HEK293 (cell line): ENCODE measurements around the gene TMCC2.

Experiments
- CTCF ChIA-PET: fragments of 350-600 bp; formaldehyde crosslinking; extraction: SDS; loops from one replicate; lab custom pipeline; 2021; ENCODE audit warnings: antibody characterized with exemption; lab: Yijun Ruan, JAX
- POLR2A ChIA-PET: fragments of 300-600 bp; formaldehyde crosslinking; extraction: SDS; loops from one replicate; lab custom pipeline; 2020; ENCODE audit warnings: antibody characterized with exemption, inconsistent platforms; lab: Yijun Ruan, JAX
- H3K27ac ChIP-seq: fragments of 200-500 bp; sonication (Bioruptor generic); 2 replicates; pipeline ENCODE4 v1.5.1; 2014; ENCODE audit warnings: low read depth, low read length, control low read depth, inconsistent platforms; ENCODE audit errors: extremely low read depth
- H3K36me3 ChIP-seq, 2 experiments: fragments of 200-500 bp in 1 of 2; sonication (Bioruptor generic) in 1 of 2; 1 replicate in 1 of 2; 2 replicates in 1 of 2; pipeline ENCODE4 v1.5.1; 2014 to 2017; ENCODE audit warnings: inconsistent platforms in 2 of 2, low read length in 2 of 2; ENCODE audit not compliant: control insufficient read depth in 2 of 2, insufficient read depth in 1 of 2
- H3K4me1 ChIP-seq: fragments of 200-500 bp; sonication (Bioruptor generic); 2 replicates; pipeline ENCODE4 v1.5.1; 2014; ENCODE audit warnings: mild to moderate bottlenecking, low read length, inconsistent platforms; ENCODE audit not compliant: control insufficient read depth, insufficient read depth
- H3K4me3 ChIP-seq: 2 replicates; pipeline ENCODE4 v1.5.1; 2011; ENCODE audit warnings: low read depth, mild to moderate bottlenecking, control low read depth, low read length, moderate library complexity
- H3K9me3 ChIP-seq: fragments of 200-500 bp; sonication (Bioruptor generic); 2 replicates; pipeline ENCODE4 v1.5.1; 2014; ENCODE audit warnings: low read depth, low read length, inconsistent platforms; ENCODE audit not compliant: control insufficient read depth, insufficient read depth
- ZBTB17 ChIP-seq: fragments of 450-650 bp; formaldehyde crosslinking; IDR thresholded peaks from 2 replicates; pipeline ENCODE4 v1.5.1; 2016; ENCODE audit warnings: missing biosample characterization, missing genetic modification characterization
- ZBTB8A ChIP-seq: fragments of 450-650 bp; formaldehyde crosslinking; IDR thresholded peaks from 2 replicates; pipeline ENCODE4 v1.5.1; 2016; ENCODE audit warnings: missing biosample characterization, missing genetic modification characterization
- ZEB2 ChIP-seq: fragments of 450-650 bp; formaldehyde crosslinking; IDR thresholded peaks from 2 replicates; pipeline ENCODE4 v1.5.1; 2016; ENCODE audit warnings: missing biosample characterization, missing genetic modification characterization
- ZFHX2 ChIP-seq: fragments of 450-650 bp; formaldehyde crosslinking; conservative IDR thresholded peaks from 2 replicates; pipeline ENCODE4 v1.5.1; 2016; ENCODE audit warnings: missing biosample characterization, missing genetic modification characterization
- ZNF2 ChIP-seq: fragments of 450-650 bp; formaldehyde crosslinking; IDR thresholded peaks from 2 replicates; pipeline ENCODE4 v1.5.1; 2016; ENCODE audit warnings: missing biosample characterization, missing genetic modification characterization
- ZNF266 ChIP-seq: fragments of 450-650 bp; formaldehyde crosslinking; IDR thresholded peaks from 2 replicates; pipeline ENCODE4 v1.5.1; 2016; ENCODE audit warnings: missing biosample characterization, missing genetic modification characterization, low read depth
- ZNF311 ChIP-seq: fragments of 450-650 bp; formaldehyde crosslinking; IDR thresholded peaks from 2 replicates; pipeline ENCODE4 v1.5.1; 2017; ENCODE audit warnings: missing biosample characterization, missing genetic modification characterization, borderline replicate concordance
- ZNF391 ChIP-seq: fragments of 450-650 bp; formaldehyde crosslinking; IDR thresholded peaks from 2 replicates; pipeline ENCODE4 v1.5.1; 2016; ENCODE audit warnings: low read depth, missing biosample characterization, missing genetic modification characterization, borderline replicate concordance
- ZNF48 ChIP-seq: fragments of 450-650 bp; formaldehyde crosslinking; IDR thresholded peaks from 2 replicates; pipeline ENCODE4 v1.5.1; 2016; ENCODE audit warnings: missing biosample characterization, missing genetic modification characterization
- ZNF571 ChIP-seq: fragments of 450-650 bp; formaldehyde crosslinking; IDR thresholded peaks from 2 replicates; pipeline ENCODE4 v1.5.0; 2017; ENCODE audit warnings: missing biosample characterization, missing genetic modification characterization
- ZNF777 ChIP-seq: fragments of 450-650 bp; formaldehyde crosslinking; IDR thresholded peaks from 2 replicates; pipeline ENCODE4 v1.5.1; 2017; ENCODE audit warnings: missing biosample characterization, missing genetic modification characterization, borderline replicate concordance
- ZSCAN23 ChIP-seq: fragments of 450-650 bp; formaldehyde crosslinking; IDR thresholded peaks from 2 replicates; pipeline ENCODE4 v1.5.1; 2016; ENCODE audit warnings: missing biosample characterization, missing genetic modification characterization
- TF ChIP-seq, protein P1 (sequence below): fragments of 450-650 bp; formaldehyde crosslinking; IDR thresholded peaks from 2 replicates; pipeline ENCODE4 v1.5.1; 2016; ENCODE audit warnings: missing biosample characterization, missing genetic modification characterization
- TF ChIP-seq, protein P2 (sequence below): fragments of 450-650 bp; formaldehyde crosslinking; IDR thresholded peaks from 2 replicates; pipeline ENCODE4 v1.5.1; 2016; ENCODE audit warnings: missing biosample characterization, missing genetic modification characterization
- TF ChIP-seq, protein P3 (sequence below): fragments of 450-650 bp; formaldehyde crosslinking; IDR thresholded peaks from 2 replicates; pipeline ENCODE4 v1.5.1; 2016; ENCODE audit warnings: missing biosample characterization, missing genetic modification characterization, borderline replicate concordance

The TMCC2 gene

DNA sequence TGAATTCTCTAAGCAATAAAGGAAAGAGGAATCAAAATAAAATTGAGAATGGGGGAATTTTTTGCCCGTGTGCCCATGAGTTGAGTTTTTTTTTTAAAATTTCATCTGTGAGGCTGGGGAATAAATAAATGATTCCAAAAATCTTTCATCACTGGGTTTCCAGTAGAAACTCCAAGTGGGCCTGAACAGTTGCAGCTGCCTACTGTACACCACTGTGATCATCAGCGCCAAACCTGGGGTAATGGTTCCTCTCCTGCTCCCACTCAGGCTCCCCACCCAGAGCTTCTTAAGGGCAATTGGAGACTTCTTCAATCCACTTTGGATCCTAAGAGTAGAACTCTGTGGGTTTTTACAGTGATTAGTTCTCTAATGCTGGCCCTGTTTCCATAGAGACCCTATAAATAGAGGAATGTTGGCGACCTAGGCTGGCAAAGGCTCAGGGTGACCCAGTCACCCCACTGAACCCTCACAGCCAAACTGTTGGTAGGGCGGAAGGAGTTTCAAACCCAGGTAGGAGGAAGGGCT lies 9.3 kb downstream of the TMCC2 start:
- TF ChIP-seq ZBTB8A (tag by site-specific recombination): no peak
- no peak for TF ChIP-seq ZNF266 (tag by site-specific recombination)
- TF ChIP-seq ZNF311: no peak
- TF ChIP-seq ZSCAN23 (tag by site-specific recombination): no peak
- no peak for TF ChIP-seq ZNF571 (tag by site-specific recombination)
- no peak for TF ChIP-seq ZNF391
- no peak for TF ChIP-seq ZNF2 (tag by site-specific recombination)
- CTCF ChIA-PET: interaction anchor here (0.8 to 1.5 kb wide), 3 partner anchors 8 to 19 kb away, joined by 3 to 5 read pairs (median 3); no protein-coding TSS in a partner anchor
- no peak overlapping the region for H3K4me3 ChIP-seq
- POLR2A ChIA-PET: interaction anchor here (1.9 kb wide), 1 partner anchor 10 kb away, joined by 5 read pairs; the partner anchor contains the start of gene TMCC2
- peaks cover 0 to 4% of the 10 kb centered on the region in 2 experiments; a peak in 1 of 3 replicates for H3K36me3 ChIP-seq
- no peaks in the 10 kb centered on the region for H3K4me1 ChIP-seq
- no peak overlapping the region for H3K27ac ChIP-seq
- H3K9me3 ChIP-seq: no peaks in the 10 kb centered on the region

DNA sequence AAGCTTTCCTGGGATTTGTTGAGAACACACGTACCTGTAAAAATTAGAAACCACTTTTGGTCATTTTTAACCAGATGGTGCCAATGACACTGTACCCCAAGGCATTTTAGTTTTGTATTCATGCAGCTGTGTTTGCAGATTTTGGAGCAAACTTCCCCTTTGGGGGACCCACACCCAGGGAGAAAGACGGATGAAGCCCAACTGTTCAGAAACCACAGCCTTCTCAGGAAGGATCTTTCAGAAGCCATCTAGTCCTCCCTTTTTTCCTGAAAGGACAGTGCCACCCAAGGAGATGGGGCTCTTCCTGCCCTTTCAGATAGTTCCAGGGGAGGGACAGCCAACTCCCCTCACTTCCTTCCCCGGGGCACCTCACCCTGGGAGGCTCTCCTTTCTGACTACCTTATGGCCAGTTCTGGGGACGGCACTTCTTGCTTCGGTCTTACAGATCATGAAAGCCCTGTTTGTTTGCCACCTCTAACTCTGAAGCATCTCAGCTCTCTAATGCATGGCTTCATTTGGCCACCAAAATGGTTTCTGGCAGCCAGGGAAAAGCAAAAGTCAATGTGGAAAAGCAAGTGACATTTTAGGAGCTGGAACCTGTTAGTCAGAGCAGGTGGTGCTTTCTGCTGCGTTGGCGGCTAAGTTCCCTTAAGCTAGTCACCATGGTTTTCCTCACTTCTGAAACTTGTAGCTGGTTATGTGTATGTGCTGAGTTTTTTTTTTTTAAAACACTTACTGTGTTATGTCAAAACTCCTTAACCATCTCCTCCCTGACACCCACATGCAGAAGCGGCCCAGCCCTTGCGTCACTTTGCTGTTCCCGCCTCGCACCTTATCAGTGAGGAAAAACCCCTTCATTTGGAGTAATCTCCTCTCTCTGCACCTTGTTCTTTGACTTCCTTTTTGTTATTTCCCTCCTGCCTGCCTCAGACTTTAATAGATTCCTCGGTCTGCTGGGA lies 10.1 kb downstream of the TMCC2 start:
- POLR2A ChIA-PET: interaction anchor here (1.2 to 1.9 kb wide), 3 partner anchors 8 to 10 kb away, joined by 3 to 5 read pairs (median 5); partner anchors contain the start of gene TMCC2
- CTCF ChIA-PET: interaction anchor here (0.8 to 1.7 kb wide), 8 partner anchors 9 to 1171 kb away, joined by 3 to 12 read pairs (median 4); no protein-coding TSS in a partner anchor
- peaks cover 0 to 9% of the 10 kb centered on the region in 2 experiments; a peak in 1 of 3 replicates for H3K36me3 ChIP-seq
- TF ChIP-seq ZNF777 (tag by site-specific recombination) (no peak), ZFHX2 (tag by site-specific recombination) (no peak)
- TF ChIP-seq, protein P1, sequence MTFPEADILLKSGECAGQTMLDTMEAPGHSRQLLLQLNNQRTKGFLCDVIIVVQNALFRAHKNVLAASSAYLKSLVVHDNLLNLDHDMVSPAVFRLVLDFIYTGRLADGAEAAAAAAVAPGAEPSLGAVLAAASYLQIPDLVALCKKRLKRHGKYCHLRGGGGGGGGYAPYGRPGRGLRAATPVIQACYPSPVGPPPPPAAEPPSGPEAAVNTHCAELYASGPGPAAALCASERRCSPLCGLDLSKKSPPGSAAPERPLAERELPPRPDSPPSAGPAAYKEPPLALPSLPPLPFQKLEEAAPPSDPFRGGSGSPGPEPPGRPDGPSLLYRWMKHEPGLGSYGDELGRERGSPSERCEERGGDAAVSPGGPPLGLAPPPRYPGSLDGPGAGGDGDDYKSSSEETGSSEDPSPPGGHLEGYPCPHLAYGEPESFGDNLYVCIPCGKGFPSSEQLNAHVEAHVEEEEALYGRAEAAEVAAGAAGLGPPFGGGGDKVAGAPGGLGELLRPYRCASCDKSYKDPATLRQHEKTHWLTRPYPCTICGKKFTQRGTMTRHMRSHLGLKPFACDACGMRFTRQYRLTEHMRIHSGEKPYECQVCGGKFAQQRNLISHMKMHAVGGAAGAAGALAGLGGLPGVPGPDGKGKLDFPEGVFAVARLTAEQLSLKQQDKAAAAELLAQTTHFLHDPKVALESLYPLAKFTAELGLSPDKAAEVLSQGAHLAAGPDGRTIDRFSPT (tag by site-specific recombination): no peak
- no peaks in the 10 kb centered on the region for H3K9me3 ChIP-seq
- no peak overlapping the region for H3K27ac ChIP-seq
- no peaks in the 10 kb centered on the region for H3K4me1 ChIP-seq
- no peak overlapping the region for H3K4me3 ChIP-seq

DNA sequence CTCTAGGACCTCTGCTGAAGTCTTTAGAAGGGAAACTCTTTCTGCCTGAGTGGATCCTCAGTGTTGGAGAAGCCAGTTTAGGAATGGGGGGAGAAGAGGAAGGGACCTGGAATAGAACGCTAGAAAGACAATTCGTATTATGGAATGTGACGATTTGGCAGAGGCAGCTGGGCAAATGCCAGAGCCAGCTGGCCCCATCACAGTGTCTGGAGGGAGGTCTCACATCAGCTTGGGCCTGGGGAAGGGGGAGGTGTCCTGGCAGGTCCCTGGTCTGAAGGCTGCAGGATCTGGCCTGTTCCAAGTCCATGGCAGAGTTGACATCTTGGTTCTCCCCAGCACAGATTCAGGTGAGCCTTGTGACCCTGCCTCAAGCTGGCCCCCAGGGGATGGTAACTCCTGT lies 11.3 kb downstream of the TMCC2 start:
- no peaks in the 10 kb centered on the region for H3K4me1 ChIP-seq
- no peak overlapping the region for H3K27ac ChIP-seq
- H3K4me3 ChIP-seq: no peak overlapping the region
- TF ChIP-seq ZNF2 (tag by site-specific recombination) (no peak), ZNF48 (tag by site-specific recombination) (no peak), ZEB2 (no peak), ZBTB17 (tag by site-specific recombination) (no peak)
- TF ChIP-seq, protein P2, sequence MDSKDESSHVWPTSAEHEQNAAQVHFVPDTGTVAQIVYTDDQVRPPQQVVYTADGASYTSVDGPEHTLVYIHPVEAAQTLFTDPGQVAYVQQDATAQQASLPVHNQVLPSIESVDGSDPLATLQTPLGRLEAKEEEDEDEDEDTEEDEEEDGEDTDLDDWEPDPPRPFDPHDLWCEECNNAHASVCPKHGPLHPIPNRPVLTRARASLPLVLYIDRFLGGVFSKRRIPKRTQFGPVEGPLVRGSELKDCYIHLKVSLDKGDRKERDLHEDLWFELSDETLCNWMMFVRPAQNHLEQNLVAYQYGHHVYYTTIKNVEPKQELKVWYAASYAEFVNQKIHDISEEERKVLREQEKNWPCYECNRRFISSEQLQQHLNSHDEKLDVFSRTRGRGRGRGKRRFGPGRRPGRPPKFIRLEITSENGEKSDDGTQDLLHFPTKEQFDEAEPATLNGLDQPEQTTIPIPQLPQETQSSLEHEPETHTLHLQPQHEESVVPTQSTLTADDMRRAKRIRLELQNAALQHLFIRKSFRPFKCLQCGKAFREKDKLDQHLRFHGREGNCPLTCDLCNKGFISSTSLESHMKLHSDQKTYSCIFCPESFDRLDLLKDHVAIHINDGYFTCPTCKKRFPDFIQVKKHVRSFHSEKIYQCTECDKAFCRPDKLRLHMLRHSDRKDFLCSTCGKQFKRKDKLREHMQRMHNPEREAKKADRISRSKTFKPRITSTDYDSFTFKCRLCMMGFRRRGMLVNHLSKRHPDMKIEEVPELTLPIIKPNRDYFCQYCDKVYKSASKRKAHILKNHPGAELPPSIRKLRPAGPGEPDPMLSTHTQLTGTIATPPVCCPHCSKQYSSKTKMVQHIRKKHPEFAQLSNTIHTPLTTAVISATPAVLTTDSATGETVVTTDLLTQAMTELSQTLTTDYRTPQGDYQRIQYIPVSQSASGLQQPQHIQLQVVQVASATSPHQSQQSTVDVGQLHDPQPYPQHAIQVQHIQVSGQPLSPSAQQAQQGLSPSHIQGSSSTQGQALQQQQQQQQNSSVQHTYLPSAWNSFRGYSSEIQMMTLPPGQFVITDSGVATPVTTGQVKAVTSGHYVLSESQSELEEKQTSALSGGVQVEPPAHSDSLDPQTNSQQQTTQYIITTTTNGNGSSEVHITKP (tag by site-specific recombination): peak; percentile 48; the same call in 1 of the 2 replicates
- TF ChIP-seq, protein P3, sequence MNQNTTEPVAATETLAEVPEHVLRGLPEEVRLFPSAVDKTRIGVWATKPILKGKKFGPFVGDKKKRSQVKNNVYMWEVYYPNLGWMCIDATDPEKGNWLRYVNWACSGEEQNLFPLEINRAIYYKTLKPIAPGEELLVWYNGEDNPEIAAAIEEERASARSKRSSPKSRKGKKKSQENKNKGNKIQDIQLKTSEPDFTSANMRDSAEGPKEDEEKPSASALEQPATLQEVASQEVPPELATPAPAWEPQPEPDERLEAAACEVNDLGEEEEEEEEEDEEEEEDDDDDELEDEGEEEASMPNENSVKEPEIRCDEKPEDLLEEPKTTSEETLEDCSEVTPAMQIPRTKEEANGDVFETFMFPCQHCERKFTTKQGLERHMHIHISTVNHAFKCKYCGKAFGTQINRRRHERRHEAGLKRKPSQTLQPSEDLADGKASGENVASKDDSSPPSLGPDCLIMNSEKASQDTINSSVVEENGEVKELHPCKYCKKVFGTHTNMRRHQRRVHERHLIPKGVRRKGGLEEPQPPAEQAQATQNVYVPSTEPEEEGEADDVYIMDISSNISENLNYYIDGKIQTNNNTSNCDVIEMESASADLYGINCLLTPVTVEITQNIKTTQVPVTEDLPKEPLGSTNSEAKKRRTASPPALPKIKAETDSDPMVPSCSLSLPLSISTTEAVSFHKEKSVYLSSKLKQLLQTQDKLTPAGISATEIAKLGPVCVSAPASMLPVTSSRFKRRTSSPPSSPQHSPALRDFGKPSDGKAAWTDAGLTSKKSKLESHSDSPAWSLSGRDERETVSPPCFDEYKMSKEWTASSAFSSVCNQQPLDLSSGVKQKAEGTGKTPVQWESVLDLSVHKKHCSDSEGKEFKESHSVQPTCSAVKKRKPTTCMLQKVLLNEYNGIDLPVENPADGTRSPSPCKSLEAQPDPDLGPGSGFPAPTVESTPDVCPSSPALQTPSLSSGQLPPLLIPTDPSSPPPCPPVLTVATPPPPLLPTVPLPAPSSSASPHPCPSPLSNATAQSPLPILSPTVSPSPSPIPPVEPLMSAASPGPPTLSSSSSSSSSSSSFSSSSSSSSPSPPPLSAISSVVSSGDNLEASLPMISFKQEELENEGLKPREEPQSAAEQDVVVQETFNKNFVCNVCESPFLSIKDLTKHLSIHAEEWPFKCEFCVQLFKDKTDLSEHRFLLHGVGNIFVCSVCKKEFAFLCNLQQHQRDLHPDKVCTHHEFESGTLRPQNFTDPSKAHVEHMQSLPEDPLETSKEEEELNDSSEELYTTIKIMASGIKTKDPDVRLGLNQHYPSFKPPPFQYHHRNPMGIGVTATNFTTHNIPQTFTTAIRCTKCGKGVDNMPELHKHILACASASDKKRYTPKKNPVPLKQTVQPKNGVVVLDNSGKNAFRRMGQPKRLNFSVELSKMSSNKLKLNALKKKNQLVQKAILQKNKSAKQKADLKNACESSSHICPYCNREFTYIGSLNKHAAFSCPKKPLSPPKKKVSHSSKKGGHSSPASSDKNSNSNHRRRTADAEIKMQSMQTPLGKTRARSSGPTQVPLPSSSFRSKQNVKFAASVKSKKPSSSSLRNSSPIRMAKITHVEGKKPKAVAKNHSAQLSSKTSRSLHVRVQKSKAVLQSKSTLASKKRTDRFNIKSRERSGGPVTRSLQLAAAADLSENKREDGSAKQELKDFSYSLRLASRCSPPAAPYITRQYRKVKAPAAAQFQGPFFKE: no peak
- TF ChIP-seq, all 188 proteins: peak for 1
- POLR2A ChIA-PET: interaction anchor here (1.1 to 1.7 kb wide), 3 partner anchors 8 to 17 kb away, joined by 3 to 5 read pairs (median 5); no protein-coding TSS in a partner anchor
- Histone ChIP-seq H3K9me3 (no peaks in the 10 kb centered on the region), H3K36me3 (peaks cover 0 to 9% of the 10 kb centered on the region in 2 experiments; a peak in 1 of 3 replicates)
- CTCF ChIA-PET: interaction anchor here (0.7 to 1.7 kb wide), 7 partner anchors 9 to 1172 kb away, joined by 3 to 12 read pairs (median 4); partner anchors contain the start of gene TMCC2
